ENCODE measurements around the gene TNNI2.

GRCh38 chr11:1870721-1871466 is 32.1 kb downstream of the TNNI2 start:
- no peak for TF ChIP-seq CTCF (IDR thresholded peaks at IDR 0.05; ENCODE audit: poor library complexity, severe bottlenecking)
- TF ChIP-seq POLR2AphosphoS5 (IDR thresholded peaks at IDR 0.05): no peak
- no peak for TF ChIP-seq EP300 (conservative IDR thresholded peaks at IDR 0.05; ENCODE audit: poor library complexity, severe bottlenecking)
- TF ChIP-seq SMC3 (conservative IDR thresholded peaks at IDR 0.05; ENCODE audit: poor library complexity): no peak
- TF ChIP-seq RAD21 (conservative IDR thresholded peaks at IDR 0.05): no peak
- TF ChIP-seq EZH2 (IDR thresholded peaks at IDR 0.05; ENCODE audit: borderline replicate concordance, insufficient read depth, low read length, poor library complexity, severe bottlenecking): no peak
